ENCODE measurements around the gene PRKN.

PRKN gene

DNA sequence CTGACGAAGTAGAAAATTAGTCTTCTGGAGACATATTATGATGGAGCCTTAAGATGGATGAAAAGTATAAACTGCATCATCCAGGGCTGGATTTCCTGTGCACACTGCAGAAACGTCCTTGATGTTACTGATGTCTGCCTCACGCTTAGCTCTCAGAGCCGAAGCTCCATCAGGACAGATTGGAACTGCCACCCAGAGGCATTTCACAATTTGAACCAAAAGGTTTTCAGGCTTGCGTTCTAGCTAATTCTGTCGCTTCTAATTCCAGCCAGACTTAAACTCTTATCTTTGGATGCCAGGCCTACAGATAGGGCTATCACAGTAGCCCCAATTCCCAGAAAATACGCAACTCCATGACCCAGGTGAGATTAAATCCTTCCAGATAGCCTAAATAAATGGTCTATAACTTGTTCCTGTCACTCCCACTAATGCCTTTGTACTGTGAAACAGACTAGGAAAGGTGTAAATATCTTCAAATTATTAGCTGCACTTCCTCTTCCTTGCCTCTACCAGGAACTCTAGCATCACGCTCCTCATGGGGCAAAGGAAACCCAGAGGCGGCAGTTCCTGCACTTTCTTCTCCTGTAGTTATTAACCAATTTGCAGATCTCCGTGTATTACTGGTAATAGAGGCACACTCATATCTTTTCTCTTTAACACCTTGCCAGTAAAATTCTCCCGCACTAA lies 634.6 kb downstream of the PRKN start:
- no peak for DNase-seq (ENCODE audit: low read depth)
- TF ChIP-seq MYC (IDR thresholded peaks at IDR 0.05; ENCODE audit: low read depth, low read length) (no peak), POLR2A (IDR thresholded peaks at IDR 0.05; ENCODE audit: extremely low read depth, insufficient read length) (no peak)
- TF ChIP-seq, protein P1, sequence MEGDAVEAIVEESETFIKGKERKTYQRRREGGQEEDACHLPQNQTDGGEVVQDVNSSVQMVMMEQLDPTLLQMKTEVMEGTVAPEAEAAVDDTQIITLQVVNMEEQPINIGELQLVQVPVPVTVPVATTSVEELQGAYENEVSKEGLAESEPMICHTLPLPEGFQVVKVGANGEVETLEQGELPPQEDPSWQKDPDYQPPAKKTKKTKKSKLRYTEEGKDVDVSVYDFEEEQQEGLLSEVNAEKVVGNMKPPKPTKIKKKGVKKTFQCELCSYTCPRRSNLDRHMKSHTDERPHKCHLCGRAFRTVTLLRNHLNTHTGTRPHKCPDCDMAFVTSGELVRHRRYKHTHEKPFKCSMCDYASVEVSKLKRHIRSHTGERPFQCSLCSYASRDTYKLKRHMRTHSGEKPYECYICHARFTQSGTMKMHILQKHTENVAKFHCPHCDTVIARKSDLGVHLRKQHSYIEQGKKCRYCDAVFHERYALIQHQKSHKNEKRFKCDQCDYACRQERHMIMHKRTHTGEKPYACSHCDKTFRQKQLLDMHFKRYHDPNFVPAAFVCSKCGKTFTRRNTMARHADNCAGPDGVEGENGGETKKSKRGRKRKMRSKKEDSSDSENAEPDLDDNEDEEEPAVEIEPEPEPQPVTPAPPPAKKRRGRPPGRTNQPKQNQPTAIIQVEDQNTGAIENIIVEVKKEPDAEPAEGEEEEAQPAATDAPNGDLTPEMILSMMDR (IDR thresholded peaks at IDR 0.05; ENCODE audit: low read depth, low read length) = no peak
- TF ChIP-seq, protein P2, sequence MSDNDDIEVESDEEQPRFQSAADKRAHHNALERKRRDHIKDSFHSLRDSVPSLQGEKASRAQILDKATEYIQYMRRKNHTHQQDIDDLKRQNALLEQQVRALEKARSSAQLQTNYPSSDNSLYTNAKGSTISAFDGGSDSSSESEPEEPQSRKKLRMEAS (IDR thresholded peaks at IDR 0.05; ENCODE audit: low read depth, low read length) = no peak
- H3K4me3 ChIP-seq (ENCODE audit: low read depth, low read length) = no peak overlapping the region

DNA sequence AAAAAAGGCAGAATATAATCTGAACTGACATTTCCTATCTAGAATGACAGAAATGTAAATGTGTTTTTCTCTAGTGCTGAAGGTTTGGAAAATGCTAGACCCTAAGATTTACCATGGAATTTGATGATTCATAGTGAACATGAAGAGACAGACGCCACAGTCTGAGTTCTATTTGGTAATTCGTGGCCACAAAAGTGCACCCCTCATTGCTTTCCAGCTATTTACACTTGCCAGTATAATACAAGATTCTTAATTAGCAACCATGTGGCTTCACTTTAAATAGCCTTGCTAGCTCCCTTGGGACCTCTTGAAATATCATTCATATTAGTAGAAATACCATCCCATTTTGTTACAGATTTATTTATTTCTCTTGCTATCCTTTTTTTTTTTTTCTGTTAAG lies 636.8 kb downstream of the PRKN start:
- TF ChIP-seq, protein P1 (IDR thresholded peaks at IDR 0.05; ENCODE audit: low read depth, low read length) = no peak
- TF ChIP-seq POLR2A (IDR thresholded peaks at IDR 0.05; ENCODE audit: extremely low read depth, insufficient read length) (no peak), MYC (IDR thresholded peaks at IDR 0.05; ENCODE audit: low read depth, low read length) (no peak)
- TF ChIP-seq, protein P2 (IDR thresholded peaks at IDR 0.05; ENCODE audit: low read depth, low read length) = no peak
- no peak for DNase-seq (ENCODE audit: low read depth)

GRCh38 chr6:162088091-162088490 lies 639.5 kb downstream of the PRKN start:
- TF ChIP-seq, protein P2 (IDR thresholded peaks at IDR 0.05; ENCODE audit: low read depth, low read length) = no peak
- TF ChIP-seq POLR2A (IDR thresholded peaks at IDR 0.05; ENCODE audit: extremely low read depth, insufficient read length) (no peak), MYC (IDR thresholded peaks at IDR 0.05; ENCODE audit: low read depth, low read length) (no peak)
- TF ChIP-seq, protein P1 (IDR thresholded peaks at IDR 0.05; ENCODE audit: low read depth, low read length) = no peak

More for the DNA sequence above, 636.8 kb downstream of the PRKN start:
- H3K4me3 ChIP-seq (ENCODE audit: low read depth, low read length) = no peak overlapping the region

DNA sequence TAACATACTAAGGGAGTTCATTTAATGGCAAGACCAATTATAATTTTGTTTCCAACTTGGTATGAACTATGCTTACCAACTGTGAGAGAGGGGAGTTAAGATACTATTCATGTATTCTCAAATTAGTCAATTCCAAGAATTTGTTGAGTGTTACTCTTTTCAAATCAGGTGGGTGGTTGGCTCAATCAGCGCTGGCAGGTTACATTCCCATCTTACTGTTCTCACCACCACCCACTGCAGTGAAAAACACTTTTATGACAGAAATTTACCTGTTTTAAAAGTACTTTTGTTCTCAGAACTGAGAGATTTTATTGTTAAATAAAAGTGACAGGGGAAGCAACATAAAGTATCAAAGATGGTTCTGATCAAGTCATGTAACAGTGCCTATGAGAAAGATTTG lies 642.0 kb downstream of the PRKN start:
- H3K4me3 ChIP-seq (ENCODE audit: low read depth, low read length) = no peak overlapping the region
- no peak for DNase-seq (ENCODE audit: low read depth)
- TF ChIP-seq MYC (IDR thresholded peaks at IDR 0.05; ENCODE audit: low read depth, low read length) = no peak
- TF ChIP-seq, protein P2 (IDR thresholded peaks at IDR 0.05; ENCODE audit: low read depth, low read length) = no peak
- TF ChIP-seq, protein P1 (IDR thresholded peaks at IDR 0.05; ENCODE audit: low read depth, low read length) = no peak
- no peak for TF ChIP-seq POLR2A (IDR thresholded peaks at IDR 0.05; ENCODE audit: extremely low read depth, insufficient read length)

More at GRCh38 chr6:162088091-162088490, 639.5 kb downstream of the PRKN start:
- DNase-seq (ENCODE audit: low read depth) = no peak
- no peak overlapping the region for H3K4me3 ChIP-seq (ENCODE audit: low read depth, low read length)

DNA sequence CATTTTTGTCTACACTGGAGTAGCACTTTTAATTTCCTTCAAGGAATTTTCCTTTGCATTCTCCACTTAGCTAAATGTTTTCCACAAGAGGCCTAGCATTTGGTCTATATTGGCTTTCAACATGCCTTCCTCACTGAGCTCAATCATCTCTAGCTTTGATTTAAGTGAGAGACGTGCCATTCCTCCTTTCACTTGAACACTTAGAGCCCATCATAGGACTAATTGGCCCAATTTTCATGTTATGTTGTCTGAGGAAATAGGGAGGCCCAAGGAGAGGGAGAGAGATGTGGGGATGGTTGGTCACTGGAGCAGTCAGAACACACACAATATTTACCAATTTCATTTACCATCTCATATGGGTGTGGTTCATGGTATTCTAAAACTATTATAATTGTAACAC lies 645.0 kb downstream of the PRKN start:
- TF ChIP-seq, protein P2 (IDR thresholded peaks at IDR 0.05; ENCODE audit: low read depth, low read length) = no peak
- no peak for DNase-seq (ENCODE audit: low read depth)
- no peak overlapping the region for H3K4me3 ChIP-seq (ENCODE audit: low read depth, low read length)

GRCh38 chr6:162078667-162079066 lies 648.9 kb downstream of the PRKN start:
- TF ChIP-seq POLR2A (IDR thresholded peaks at IDR 0.05; ENCODE audit: extremely low read depth, insufficient read length) (no peak), MYC (IDR thresholded peaks at IDR 0.05; ENCODE audit: low read depth, low read length) (no peak)
- no peak overlapping the region for H3K4me3 ChIP-seq (ENCODE audit: low read depth, low read length)
- DNase-seq (ENCODE audit: low read depth) = no peak
